Activated CD8-positive, alpha-beta memory T cell treated with anti-CD3 and anti-CD28 coated beads for 36 hours (primary cell): ENCODE measurements around the gene FAT1. TPM values are rescaled to one million over a fixed set of nuclear protein-coding genes. Genes with fewer than 3 reads are reported as not detected.

Experiments used
- CTCF ChIA-PET: fragments of 350-600 bp; sonication (Branson Sonifier 250); formaldehyde crosslinking; loops from one replicate; lab custom pipeline; 2021; ENCODE audit warnings: antibody characterized with exemption; lab: Charles Lee
- POLR2A ChIA-PET: fragments of 350-600 bp; sonication (Branson Sonifier 250); formaldehyde crosslinking; loops from one replicate; lab custom pipeline; 2021; ENCODE audit warnings: antibody characterized with exemption; lab: Charles Lee
- total RNA-seq, 2 experiments: library from RNA; stranded (reverse); gene quantifications; one replicate each; pipeline ENCODE4 v1.2.3, GENCODE V29; 2021

The FAT1 gene
- total RNA-seq, 2 experiments from 2014 or later: not detected

GRCh38 chr4:186554914-186555827 lies 168.5 kb downstream of the FAT1 start, which contains the start of gene MTNR1A:
TSS of gene MTNR1A (minus strand) at chr4:186555567. CDS start at chr4:186555365, 202 bp downstream.
- ChIA-PET POLR2A (no interaction called here), CTCF (no interaction called here)

GRCh38 chr4:186554539-186554913 lies 169.1 kb downstream of the FAT1 start:
- ChIA-PET POLR2A (no interaction called here), CTCF (no interaction called here)

GRCh38 chr4:186553717-186554116 lies 169.9 kb downstream of the FAT1 start:
- CTCF ChIA-PET: no interaction called here
- POLR2A ChIA-PET: no interaction called here

GRCh38 chr4:186551849-186552248 lies 171.8 kb downstream of the FAT1 start:
- ChIA-PET POLR2A (no interaction called here), CTCF (no interaction called here)

- ChIA-PET CTCF (no interaction called here), POLR2A (no interaction called here)
Observed at GRCh38 chr4:186545436-186545835, 178.2 kb downstream of the FAT1 start.

GRCh38 chr4:186543206-186543605 lies 180.4 kb downstream of the FAT1 start:
- ChIA-PET POLR2A (no interaction called here), CTCF (no interaction called here)

GRCh38 chr4:186541801-186542200 lies 181.9 kb downstream of the FAT1 start:
- POLR2A ChIA-PET: no interaction called here

GRCh38 chr4:186537843-186538521 lies 185.7 kb downstream of the FAT1 start:
- POLR2A ChIA-PET: no interaction called here
- CTCF ChIA-PET: no interaction called here

More at GRCh38 chr4:186541801-186542200, 181.9 kb downstream of the FAT1 start:
- CTCF ChIA-PET: interaction anchor here (0.6 kb wide), 1 partner anchor 114 kb away, joined by 3 read pairs; no protein-coding TSS in a partner anchor

Other genes with a start within 250 kb of the FAT1 start
- not detected for gene MTNR1A, start 168.3 kb downstream of the FAT1 start, total RNA-seq